ENCODE results near the gene TRIM17. TPM values are rescaled to one million over a fixed set of nuclear protein-coding genes. Genes with fewer than 3 reads are reported as not detected.

The TRIM17 gene
- total and polyA plus RNA-seq, 2 of the 13 experiments (the other 11 are each of a cell fraction or from before 2014, with no cell fraction given) = 0.32 to 0.64 TPM

- Histone ChIP-seq H3K36me3 (replicated peaks in 1 of 2; ENCODE audit: control insufficient read depth in 1 of 2, insufficient read depth in 2 of 2, low read length in 2 of 2) (no peaks in the 10 kb centered on the region), H3K4me3 (replicated peaks in 1 of 3; ENCODE audit: insufficient read depth in 1 of 3, low read depth in 2 of 3, low read length in 3 of 3) (no peak overlapping the region), H3K27me3 (ENCODE audit: control insufficient read depth in 1 of 2, insufficient read depth in 2 of 2, low read length in 2 of 2) (peaks cover 0 to 10% of the 10 kb centered on the region in 2 experiments; a peak in 1 of 5 replicates), H4K20me1 (ENCODE audit: insufficient read depth, low read length) (no peaks in the 10 kb centered on the region; the same call in 1 of the 2 replicates), H3K4me2 (ENCODE audit: low read depth, low read length) (no peak overlapping the region), H3K27ac (ENCODE audit: extremely low read length, insufficient read depth, low read length) (no peak overlapping the region), H3K4me1 (ENCODE audit: insufficient read depth, low read length) (peaks cover 2% of the 10 kb centered on the region), H3K9ac (ENCODE audit: insufficient read depth, low read depth, low read length) (no peak overlapping the region), H3K79me2 (ENCODE audit: insufficient read depth, low read length) (no peaks in the 10 kb centered on the region), H3K9me3 (ENCODE audit: low read length) (no peaks in the 10 kb centered on the region), H2AFZ (ENCODE audit: low read length) (no peak overlapping the region)
- ATAC-seq (no peak; the same call in 2 of the 3 replicates), DNase-seq (ENCODE audit: low spot score) (no peak), FAIRE-seq (no peak)
- TF ChIP-seq CTCF (CRISPR knock-in tag; IDR thresholded peaks at IDR 0.05) = 0 out of 2 replicates have a peak, but pooled peaks have one; percentile 6
- no peak for TF ChIP-seq ZNF782 (CRISPR knock-in tag; IDR thresholded peaks at IDR 0.05; ENCODE audit: borderline replicate concordance)
- no peak for TF ChIP-seq SP5 (CRISPR knock-in tag; IDR thresholded peaks at IDR 0.05; ENCODE audit: borderline replicate concordance, low read depth)
- TF ChIP-seq PAF1 (CRISPR knock-in tag; IDR thresholded peaks at IDR 0.05) = no peak
- TF ChIP-seq TRIM24 (CRISPR knock-in tag; IDR thresholded peaks at IDR 0.05) = no peak
- TF ChIP-seq RCOR2 (CRISPR knock-in tag; IDR thresholded peaks at IDR 0.05) = no peak
- ChIA-PET POLR2A (no interaction called here), CTCF (ENCODE audit: low intra/inter-chr PET ratio, low total read pairs) (no interaction called here)
- 71% methylated on average over 15 of the region's 15 CpGs for WGBS (ENCODE audit: low lambda C conversion rate)
- in situ Hi-C loops (cut with HindIII; ENCODE audit: extremely low pct_ligation_motif_present, low pct_unique_long_range_greater_than_20kb) = no loop called here
- intact Hi-C loops (cut with micrococcal nuclease; ENCODE audit: unreplicated experiment) = no loop called here
- BruUV-seq (replicated peaks) = no TSS peak
These were observed 30.2 kb upstream of the TRIM17 start for GRCh38 chr1:228446852-228447251.
